GM19452 (cell line): ENCODE results near the gene UBASH3A.

Experiments
- ATAC-seq: cut with Tn5 transposase; IDR thresholded peaks from one replicate; pipeline ENCODE4 v1.9.1; 2021; ENCODE audit not compliant: unreplicated experiment

UBASH3A gene

GRCh38 chr21:42409366-42409765, 5.7 kb downstream of the UBASH3A start:
- no peak for ATAC-seq

GRCh38 chr21:42411197-42411869, 7.6 kb downstream of the UBASH3A start:
- ATAC-seq = no peak

GRCh38 chr21:42411891-42412635, 8.4 kb downstream of the UBASH3A start:
- no peak for ATAC-seq

- no peak for ATAC-seq
Observed at GRCh38 chr21:42412636-42412933, 8.9 kb downstream of the UBASH3A start.

GRCh38 chr21:42413093-42413492, 9.4 kb downstream of the UBASH3A start:
- ATAC-seq = no peak

GRCh38 chr21:42413500-42413899, 9.8 kb downstream of the UBASH3A start:
- ATAC-seq = no peak

GRCh38 chr21:42414066-42414465, 10.4 kb downstream of the UBASH3A start:
- no peak for ATAC-seq

GRCh38 chr21:42414553-42414927, 10.8 kb downstream of the UBASH3A start:
- no peak for ATAC-seq

GRCh38 chr21:42414928-42415769, 11.4 kb downstream of the UBASH3A start:
- peak; percentile 65 for ATAC-seq

GRCh38 chr21:42417533-42417932, 13.8 kb downstream of the UBASH3A start:
- no peak for ATAC-seq

GRCh38 chr21:42418886-42419285, 15.2 kb downstream of the UBASH3A start:
- ATAC-seq = no peak

GRCh38 chr21:42419845-42420244, 16.1 kb downstream of the UBASH3A start:
- no peak for ATAC-seq

GRCh38 chr21:42421018-42421793, 17.5 kb downstream of the UBASH3A start:
- ATAC-seq = no peak

- no peak for ATAC-seq
Observed at GRCh38 chr21:42423197-42423675, 19.5 kb downstream of the UBASH3A start.

- ATAC-seq = no peak
Observed at GRCh38 chr21:42423685-42424084, 20.0 kb downstream of the UBASH3A start.

- ATAC-seq = no peak
Observed at GRCh38 chr21:42424914-42425541, 21.3 kb downstream of the UBASH3A start.

GRCh38 chr21:42425591-42425990, 21.9 kb downstream of the UBASH3A start:
- ATAC-seq = no peak

GRCh38 chr21:42426424-42426823, 22.7 kb downstream of the UBASH3A start:
- no peak for ATAC-seq

- ATAC-seq = no peak
Observed at GRCh38 chr21:42426876-42427480, 23.3 kb downstream of the UBASH3A start.

- no peak for ATAC-seq
Observed at GRCh38 chr21:42427809-42428419, 24.2 kb downstream of the UBASH3A start.
